Peyer's patch (tissue), 4 donors: ENCODE measurements around the gene DHRS1. TPM values are rescaled to one million over a fixed set of nuclear protein-coding genes. Genes with fewer than 3 reads are reported as not detected.

Experiments used
- total RNA-seq, 4 donors: library from RNA; depleted of rRNA; stranded (reverse); fragments of >200 nt; gene quantifications; one replicate each; pipeline ENCODE4 v1.1.0, GENCODE V29; 2016

Gene DHRS1
- total RNA-seq, 4 donors from 2014 or later: 51.2 to 130 (median 67.1) TPM

Other genes with a start within 250 kb of the DHRS1 start
- 1 to 10 TPM; 1.3 to 5.8 (median 2.8) TPM for gene CARMIL3, start 247.8 kb downstream of the DHRS1 start, total RNA-seq
- gene CPNE6, start 228.2 kb downstream of the DHRS1 start, total RNA-seq: 1 to 10 TPM in 3 of 4 donors, not detected in 1; 1.9 to 4.6 (median 3.6) TPM
- gene PCK2, start 205.5 kb downstream of the DHRS1 start, total RNA-seq: 100 to 1,000 TPM in 3 of 4 donors, 10 to 100 TPM in 1; 53.6 to 820 (median 644) TPM
- 100 to 1,000 TPM; 113 to 214 (median 176) TPM for gene DCAF11, start 185.0 kb downstream of the DHRS1 start, total RNA-seq
- gene NRL, start 184.8 kb downstream of the DHRS1 start, total RNA-seq: 10 to 100 TPM in 2 of 4 donors, 1 to 10 TPM in 1, not detected in 1; 4.6 to 14.2 (median 13.5) TPM
- gene FITM1, start 169.1 kb downstream of the DHRS1 start, total RNA-seq: 10 to 100 TPM in 1 of 4 donors, 1 to 10 TPM in 2, not detected in 1; 2.6 to 11.3 (median 3.9) TPM
- gene PSME1, start 163.6 kb downstream of the DHRS1 start, total RNA-seq: 100 to 1,000 TPM; 114 to 289 (median 200) TPM
- 10 to 100 TPM in 3 of 4 donors, 1 to 10 TPM in 1; 7.4 to 38.7 (median 34.0) TPM for gene EMC9, start 158.2 kb downstream of the DHRS1 start, total RNA-seq
- 100 to 1,000 TPM; 119 to 258 (median 162) TPM for gene PSME2, start 153.2 kb downstream of the DHRS1 start, total RNA-seq
- 10 to 100 TPM; 46.4 to 90.8 (median 71.1) TPM for gene RNF31, start 152.3 kb downstream of the DHRS1 start, total RNA-seq
- 100 to 1,000 TPM in 1 of 4 donors, 10 to 100 TPM in 3; 64.1 to 219 (median 80.8) TPM for gene IRF9, start 138.5 kb downstream of the DHRS1 start, total RNA-seq
- 10 to 100 TPM; 18.6 to 74.3 (median 37.8) TPM for gene REC8, start 127.7 kb downstream of the DHRS1 start, total RNA-seq
- 10 to 100 TPM; 12.8 to 56.9 (median 34.2) TPM for gene IPO4, start 111.0 kb downstream of the DHRS1 start, total RNA-seq
- 10 to 100 TPM; 22.3 to 80.7 (median 49.8) TPM for gene TM9SF1, start 104.3 kb downstream of the DHRS1 start, total RNA-seq
- gene TSSK4, start 94.1 kb downstream of the DHRS1 start, total RNA-seq: 1 to 10 TPM in 1 of 4 donors, under 1 TPM in 1, not detected in 2; 0.70 to 1.2 TPM
- gene CHMP4A, start 86.3 kb downstream of the DHRS1 start, total RNA-seq: 100 to 1,000 TPM in 1 of 4 donors, 10 to 100 TPM in 3; 31.4 to 190 (median 54.3) TPM
- 10 to 100 TPM in 2 of 4 donors, 1 to 10 TPM in 2; 7.4 to 17.5 (median 10.5) TPM for gene MDP1, start 83.7 kb downstream of the DHRS1 start, total RNA-seq
- 10 to 100 TPM; 44.1 to 77.6 (median 67.9) TPM for gene NEDD8, start 67.4 kb downstream of the DHRS1 start, total RNA-seq
- gene GMPR2, start 66.9 kb downstream of the DHRS1 start, total RNA-seq: 10 to 100 TPM; 52.7 to 59.4 (median 55.3) TPM
- gene TINF2, start 57.2 kb downstream of the DHRS1 start, total RNA-seq: 10 to 100 TPM; 26.4 to 39.6 (median 36.9) TPM
- gene TGM1, start 36.6 kb downstream of the DHRS1 start, total RNA-seq: 10 to 100 TPM in 1 of 4 donors, 1 to 10 TPM in 3; 1.2 to 11.3 (median 5.9) TPM
- 10 to 100 TPM; 57.3 to 84.6 (median 77.6) TPM for gene RABGGTA, start 28.2 kb downstream of the DHRS1 start, total RNA-seq
- 10 to 100 TPM; 14.5 to 30.0 (median 22.4) TPM for gene NOP9, start 70 bp upstream of the DHRS1 start, total RNA-seq
- 100 to 1,000 TPM in 2 of 4 donors, 10 to 100 TPM in 2; 22.3 to 184 (median 136) TPM for gene CIDEB, start 8.2 kb upstream of the DHRS1 start, total RNA-seq
- gene LTB4R2, start 10.4 kb upstream of the DHRS1 start, total RNA-seq: 10 to 100 TPM in 2 of 4 donors, 1 to 10 TPM in 2; 7.7 to 37.2 (median 12.2) TPM
- gene LTB4R, start 11.7 kb upstream of the DHRS1 start, total RNA-seq: 10 to 100 TPM in 2 of 4 donors, 1 to 10 TPM in 2; 5.1 to 28.5 (median 10.1) TPM
- 10 to 100 TPM; 12.1 to 53.6 (median 26.9) TPM for gene ADCY4, start 35.3 kb upstream of the DHRS1 start, total RNA-seq
- 10 to 100 TPM; 45.2 to 72.0 (median 64.0) TPM for gene RIPK3, start 40.2 kb upstream of the DHRS1 start, total RNA-seq
- 10 to 100 TPM in 3 of 4 donors, 1 to 10 TPM in 1; 6.5 to 52.0 (median 21.5) TPM for gene NFATC4, start 68.4 kb upstream of the DHRS1 start, total RNA-seq
- 10 to 100 TPM in 2 of 4 donors, 1 to 10 TPM in 2; 3.2 to 15.5 (median 10.3) TPM for gene NYNRIN, start 99.2 kb upstream of the DHRS1 start, total RNA-seq
- gene CBLN3, start 129.9 kb upstream of the DHRS1 start, total RNA-seq: 1 to 10 TPM in 1 of 4 donors, under 1 TPM in 1, not detected in 2; 0.94 to 4.3 TPM
- gene KHNYN, start 130.2 kb upstream of the DHRS1 start, total RNA-seq: 100 to 1,000 TPM in 2 of 4 donors, 10 to 100 TPM in 2; 80.9 to 129 (median 113) TPM
- 10 to 100 TPM; 25.7 to 98.2 (median 48.9) TPM for gene SDR39U1, start 143.0 kb upstream of the DHRS1 start, total RNA-seq
- gene CMA1, start 208.5 kb upstream of the DHRS1 start, total RNA-seq: not detected